ENCODE data around the gene SORCS3. TPM values are rescaled to one million over a fixed set of nuclear protein-coding genes. Genes with fewer than 3 reads are reported as not detected.
A peak's percentile ranks its signal among the peaks of the same experiment; 100 is the strongest.

Gene SORCS3
- total and polyA plus RNA-seq, 4 donors: 0.14 TPM; not detected in 3

GRCh38 chr10:104680467-104681401, 39.6 kb downstream of the SORCS3 start:
- Histone ChIP-seq H3K27ac (ENCODE audit: low read depth in 1 of 2, low read length in 1 of 2) (no peak overlapping the region), H3K9ac (ENCODE audit: insufficient read depth in 1 of 2, low read length in 2 of 2) (peak overlapping the region in 1 of 2 donors; percentile 15), H3K4me3 (no peak overlapping the region), H3K36me3 (ENCODE audit: control insufficient read depth in 4 of 4, insufficient read depth in 4 of 4, low read length in 4 of 4) (no peaks in the 10 kb centered on the region), H3K27me3 (ENCODE audit: control insufficient read depth in 3 of 3, insufficient read depth in 3 of 3, low read length in 2 of 3) (peaks cover 0 to 2% (median 0%) of the 10 kb centered on the region in 3 donors), H3K9me3 (ENCODE audit: control insufficient read depth in 4 of 4, insufficient read depth in 3 of 4, low read length in 3 of 4) (no peaks in the 10 kb centered on the region), H3K4me1 (ENCODE audit: control insufficient read depth in 5 of 5, insufficient read depth in 5 of 5, low read length in 5 of 5) (no peaks in the 10 kb centered on the region)
- WGBS, 2 donors: 20 to 21% methylated on average over 35 of the region's 35 CpGs
- TF ChIP-seq CTCF (IDR thresholded peaks at IDR 0.05; ENCODE audit: control extremely low read depth, extremely low read depth): no peak
- peak; percentile 45 to 60 (median 51) for DNase-seq
- ATAC-seq (ENCODE audit: insufficient read depth, low FRiP score): peak; percentile 55

- Histone ChIP-seq H3K36me3 (ENCODE audit: control insufficient read depth in 4 of 4, insufficient read depth in 4 of 4, low read length in 4 of 4) (no peaks in the 10 kb centered on the region), H3K4me3 (no peak overlapping the region)
Observed at GRCh38 chr10:104681485-104681884, 40.4 kb downstream of the SORCS3 start.

GRCh38 chr10:104683567-104683966, 42.5 kb downstream of the SORCS3 start:
- ATAC-seq (ENCODE audit: insufficient read depth, low FRiP score): no peak
- 87 to 95% methylated on average over 1 of the region's 1 CpG for WGBS, 2 donors

More at GRCh38 chr10:104681485-104681884, 40.4 kb downstream of the SORCS3 start:
- no peak overlapping the region for H3K27ac ChIP-seq (ENCODE audit: low read depth in 1 of 2, low read length in 1 of 2)
- H3K27me3 ChIP-seq (ENCODE audit: control insufficient read depth in 3 of 3, insufficient read depth in 3 of 3, low read length in 2 of 3): peaks cover 0 to 2% (median 0%) of the 10 kb centered on the region in 3 donors
- H3K9ac ChIP-seq (ENCODE audit: insufficient read depth in 1 of 2, low read length in 2 of 2): no peak overlapping the region
- WGBS, 2 donors: 82 to 88% methylated on average over 2 of the region's 2 CpGs
- ATAC-seq (ENCODE audit: insufficient read depth, low FRiP score): no peak
- H3K9me3 ChIP-seq (ENCODE audit: control insufficient read depth in 4 of 4, insufficient read depth in 3 of 4, low read length in 3 of 4): no peaks in the 10 kb centered on the region
- DNase-seq: no peak
- H3K4me1 ChIP-seq (ENCODE audit: control insufficient read depth in 5 of 5, insufficient read depth in 5 of 5, low read length in 5 of 5): no peaks in the 10 kb centered on the region
- no peak for TF ChIP-seq CTCF (IDR thresholded peaks at IDR 0.05; ENCODE audit: control extremely low read depth, extremely low read depth)

More at GRCh38 chr10:104683567-104683966, 42.5 kb downstream of the SORCS3 start:
- Histone ChIP-seq H3K36me3 (ENCODE audit: control insufficient read depth in 4 of 4, insufficient read depth in 4 of 4, low read length in 4 of 4) (no peaks in the 10 kb centered on the region), H3K4me1 (ENCODE audit: control insufficient read depth in 5 of 5, insufficient read depth in 5 of 5, low read length in 5 of 5) (no peaks in the 10 kb centered on the region), H3K4me3 (no peak overlapping the region), H3K27ac (ENCODE audit: low read depth in 1 of 2, low read length in 1 of 2) (no peak overlapping the region), H3K27me3 (ENCODE audit: control insufficient read depth in 3 of 3, insufficient read depth in 3 of 3, low read length in 2 of 3) (peaks cover 0 to 2% (median 0%) of the 10 kb centered on the region in 3 donors), H3K9ac (ENCODE audit: insufficient read depth in 1 of 2, low read length in 2 of 2) (no peak overlapping the region), H3K9me3 (ENCODE audit: control insufficient read depth in 4 of 4, insufficient read depth in 3 of 4, low read length in 3 of 4) (peaks cover 0 to 2% (median 0%) of the 10 kb centered on the region in 4 donors)
- no peak for DNase-seq
- no peak for TF ChIP-seq CTCF (IDR thresholded peaks at IDR 0.05; ENCODE audit: control extremely low read depth, extremely low read depth)

Data from lung (tissue), 12 donors.